ENCODE data around the gene ZNF296.

The ZNF296 gene

DNA sequence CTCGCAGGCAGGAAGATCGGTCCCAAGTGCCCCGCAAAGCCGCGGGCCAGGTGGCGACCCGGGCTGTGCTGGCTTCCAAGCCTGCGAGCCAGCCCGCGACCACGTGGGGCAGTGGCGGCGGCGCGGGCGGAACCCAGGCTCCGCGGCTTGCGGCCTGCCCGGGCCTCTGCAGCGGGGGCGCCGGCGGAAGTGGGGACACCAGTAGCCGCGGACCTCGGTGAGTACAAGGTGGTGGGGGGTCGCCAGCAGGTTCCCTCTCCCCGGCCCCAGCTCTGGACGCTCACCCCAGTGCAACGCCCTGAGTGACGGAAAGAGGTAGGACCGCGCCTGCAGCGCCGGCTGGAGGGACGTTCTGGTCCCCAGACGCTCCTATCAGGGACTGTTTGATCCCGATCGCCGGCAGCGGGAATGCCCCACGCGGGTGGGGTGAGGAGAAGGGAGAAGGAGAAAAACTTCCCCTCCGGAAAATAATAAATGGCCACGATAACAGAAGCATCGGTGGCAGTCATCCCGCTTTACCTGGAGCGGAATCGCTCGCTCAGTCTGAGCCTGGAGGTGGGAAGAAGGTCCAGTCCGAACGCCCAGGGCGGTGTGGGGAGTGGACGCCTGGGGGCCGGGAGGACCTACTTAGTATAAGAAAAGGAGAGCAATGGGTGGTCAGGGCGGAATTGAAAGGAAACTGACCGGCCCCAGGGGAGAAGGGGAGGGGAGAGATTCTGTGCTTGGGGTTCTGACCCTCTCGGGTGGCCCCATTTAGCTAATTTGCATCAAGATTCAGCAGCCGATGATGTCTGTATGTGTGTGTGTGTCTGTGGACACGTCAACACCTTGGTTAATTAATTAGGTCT lies 3.0 kb upstream of the ZNF296 start, which contains the start of gene GEMIN7:
Gene GEMIN7, plus strand, starts transcription at position 198 of the 848 bp plus-strand sequence. CDS start 10,855 bp downstream, outside the sequence.
- peak; percentile 88 for DNase-seq

DNA sequence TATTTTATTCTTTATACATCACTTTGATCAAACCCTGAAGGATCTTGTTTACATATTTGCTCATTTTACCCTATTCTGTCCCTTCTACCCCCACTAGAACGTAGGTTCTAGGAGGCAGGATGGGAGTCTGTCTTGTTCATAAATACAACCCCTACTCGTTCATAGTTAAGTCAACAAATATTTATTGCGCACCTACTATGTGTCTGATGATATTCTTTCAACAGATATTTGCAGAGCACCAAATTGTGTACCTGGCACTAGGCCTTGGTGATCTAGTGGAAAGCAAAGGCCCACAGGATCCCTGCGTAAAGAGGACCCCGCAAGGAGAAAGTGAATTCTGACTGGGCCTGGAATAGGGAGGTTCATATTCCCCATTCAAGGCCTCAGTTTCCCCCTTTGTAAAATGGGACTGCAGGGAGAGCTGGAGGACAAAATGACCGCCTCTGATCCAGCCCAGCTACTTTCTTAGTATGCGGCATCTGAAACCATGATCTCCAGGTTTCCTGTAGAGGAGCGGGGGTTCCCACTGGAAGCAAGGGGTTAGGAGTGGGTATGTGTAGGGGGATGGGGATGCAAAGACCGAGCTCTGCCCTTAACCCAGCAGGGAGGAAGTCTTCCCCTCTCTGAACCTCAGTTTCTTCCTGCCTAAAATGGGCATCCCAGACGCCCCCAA lies 2.2 kb upstream of the ZNF296 start:
- no peak for DNase-seq

DNA sequence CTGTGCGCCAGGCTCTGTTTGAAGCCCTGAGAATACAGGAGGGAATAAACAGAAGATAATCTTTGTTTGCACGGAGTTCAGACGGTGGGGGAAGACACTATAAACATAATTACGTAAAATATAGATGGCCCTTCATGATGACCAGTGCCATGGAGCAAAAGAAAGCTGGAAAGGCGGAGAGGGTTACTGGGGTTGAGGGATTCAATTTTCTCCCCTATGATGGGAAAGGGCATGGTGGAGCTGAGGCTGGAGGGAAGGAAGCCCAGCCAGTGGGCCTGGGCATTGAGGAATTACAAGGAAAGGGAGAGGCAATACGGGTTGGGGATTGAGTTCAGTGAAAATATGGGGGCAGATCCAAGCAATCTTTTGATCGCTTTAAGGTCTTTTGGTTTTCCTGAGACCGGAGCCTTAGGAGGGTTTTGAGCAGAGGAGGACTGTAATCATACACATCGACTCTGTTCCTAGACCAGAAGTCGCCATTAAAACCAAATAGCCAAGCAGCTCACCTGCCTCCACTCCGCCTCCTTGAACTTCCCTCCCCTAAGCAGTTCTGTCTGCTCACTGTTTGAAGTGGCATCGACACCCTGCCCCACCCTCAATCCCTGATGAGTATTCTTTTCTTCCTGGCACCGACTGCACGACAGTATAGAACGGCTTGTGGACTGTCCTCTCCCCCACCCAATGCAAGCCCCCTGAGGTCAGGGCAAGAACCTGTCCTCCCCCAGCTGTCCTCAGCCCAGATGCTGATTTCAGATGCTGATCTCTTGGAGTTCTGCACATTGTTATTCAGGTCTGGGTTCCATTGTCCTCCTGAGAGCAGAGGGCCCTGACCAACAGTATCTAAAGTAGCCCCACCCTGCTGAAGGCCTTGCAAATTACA lies 813 bp upstream of the ZNF296 start:
- DNase-seq: peak; percentile 43

DNA sequence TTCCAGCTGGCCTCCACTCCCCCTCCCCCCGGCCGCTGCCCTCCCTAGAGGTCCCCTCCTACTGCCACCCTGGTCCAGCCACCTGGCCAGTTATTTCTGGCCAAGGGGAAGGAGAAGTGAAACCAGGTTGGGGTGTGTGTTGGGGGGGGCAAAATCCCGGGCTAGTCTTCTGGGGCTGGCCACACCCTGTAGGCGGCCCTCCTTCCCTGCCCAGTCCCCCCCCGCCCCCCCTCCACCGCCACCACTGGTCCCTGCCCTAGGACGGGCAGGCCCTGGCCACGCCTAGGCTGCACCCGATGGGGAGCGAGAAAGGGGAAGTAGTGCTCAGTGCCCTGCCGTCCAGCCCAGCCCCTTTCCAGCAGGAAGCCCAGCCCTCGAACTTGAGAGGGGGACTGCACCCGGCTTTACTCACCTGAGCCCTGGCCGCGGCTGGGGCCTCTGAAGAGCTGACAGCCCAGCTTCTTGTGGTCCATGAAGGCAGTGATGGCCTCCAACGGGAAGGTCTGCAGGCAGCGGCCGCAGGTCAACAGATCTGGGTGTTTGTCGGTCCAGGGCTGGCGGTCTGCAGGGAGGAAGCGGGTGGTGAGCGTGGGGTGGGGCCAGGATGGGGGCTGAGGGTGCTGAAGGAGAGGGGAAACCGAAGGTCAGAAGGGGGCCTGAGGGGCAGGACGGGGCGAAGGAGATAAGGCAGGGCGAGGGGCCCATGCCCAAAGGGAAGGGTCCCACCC lies 813 bp downstream of the ZNF296 start:
- peak; percentile 78 for DNase-seq

DNA sequence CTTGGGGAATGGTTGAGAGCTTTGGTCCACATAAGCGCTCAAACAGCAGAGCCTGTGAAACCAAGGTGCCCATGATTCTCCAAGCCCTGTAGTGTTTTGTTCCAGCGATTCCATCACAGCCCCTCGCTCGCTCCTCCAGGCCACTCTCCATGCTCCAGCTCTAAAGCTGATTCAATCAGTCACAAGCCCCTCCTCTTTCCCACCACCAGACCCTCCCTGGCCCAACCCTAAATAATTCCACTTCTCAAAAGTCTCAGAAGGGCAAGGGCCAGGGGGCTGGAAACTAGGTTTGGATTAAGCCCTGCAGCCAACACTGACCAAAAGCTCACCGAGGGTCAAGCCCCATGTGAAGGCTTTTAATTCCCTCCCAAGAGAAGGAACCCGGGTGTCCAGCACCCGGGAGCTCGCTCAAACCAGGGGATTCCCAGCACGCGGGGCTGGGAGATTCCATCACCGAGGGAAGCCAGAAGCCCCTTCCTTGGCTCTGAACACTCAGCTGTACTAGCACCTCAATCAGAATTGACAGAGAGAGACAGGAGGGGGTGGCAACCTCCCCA lies 1.5 kb downstream of the ZNF296 start:
- peak; percentile 47 for DNase-seq

DNA sequence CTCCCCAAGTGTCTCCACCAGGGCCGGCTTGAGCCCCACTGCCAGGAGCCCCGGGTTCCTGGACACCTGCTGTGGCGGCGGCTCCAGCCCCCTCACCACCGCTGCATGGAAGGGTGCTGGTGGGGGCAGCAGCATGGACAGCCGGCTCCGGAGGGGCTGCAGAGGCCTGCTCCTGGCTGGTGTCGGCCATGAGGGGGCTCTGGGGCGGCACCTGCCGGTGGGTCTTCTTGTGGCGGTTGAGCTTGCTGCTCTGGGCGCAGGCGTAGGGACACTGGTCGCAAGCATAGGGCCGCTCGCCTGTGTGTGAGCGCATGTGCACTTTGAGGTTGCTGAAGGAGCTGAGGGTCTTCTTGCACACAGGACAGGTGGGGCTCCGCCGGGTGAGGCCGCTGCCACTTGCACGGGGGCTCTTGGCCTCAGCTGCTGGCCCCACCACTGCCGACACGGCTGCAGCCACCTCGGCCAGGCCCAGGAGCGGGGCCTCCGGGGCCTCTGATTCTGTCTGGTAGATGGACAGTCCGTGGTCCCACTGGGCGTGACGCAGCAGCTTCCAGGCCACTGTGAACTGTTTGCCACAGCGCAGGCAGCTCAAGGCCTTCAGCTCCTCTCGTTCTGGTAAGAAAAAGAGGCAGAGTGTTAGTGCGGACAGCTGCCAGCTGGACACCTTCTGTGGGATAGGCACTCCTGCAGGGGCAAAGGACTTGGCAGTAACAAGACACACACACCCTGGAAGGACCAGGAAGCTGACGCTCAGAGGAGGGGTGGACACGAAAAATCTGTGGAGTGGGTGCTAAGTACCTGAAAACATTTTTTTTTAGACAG lies 4.1 kb downstream of the ZNF296 start:
- no peak for DNase-seq

DNA sequence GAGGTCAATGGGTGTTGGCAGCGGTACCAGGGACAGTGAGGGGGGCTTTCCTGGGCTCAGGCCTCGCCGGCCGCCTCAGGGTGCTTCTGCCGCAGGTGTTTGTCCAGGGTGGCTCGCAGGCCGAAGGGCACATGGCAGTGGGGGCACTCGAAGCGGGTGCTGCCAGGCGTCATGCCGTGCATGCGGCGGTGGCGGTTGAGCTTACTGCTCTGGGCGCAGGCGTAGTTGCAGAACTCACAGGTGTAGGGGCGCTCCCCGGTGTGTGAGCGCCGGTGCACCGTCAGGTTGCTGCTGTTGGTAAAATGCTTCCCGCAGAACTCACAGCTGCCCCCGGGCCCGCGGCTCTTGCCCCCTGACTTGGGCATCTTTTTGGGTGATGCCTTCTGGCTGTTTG lies 4.7 kb downstream of the ZNF296 start:
- DNase-seq: no peak

DNA sequence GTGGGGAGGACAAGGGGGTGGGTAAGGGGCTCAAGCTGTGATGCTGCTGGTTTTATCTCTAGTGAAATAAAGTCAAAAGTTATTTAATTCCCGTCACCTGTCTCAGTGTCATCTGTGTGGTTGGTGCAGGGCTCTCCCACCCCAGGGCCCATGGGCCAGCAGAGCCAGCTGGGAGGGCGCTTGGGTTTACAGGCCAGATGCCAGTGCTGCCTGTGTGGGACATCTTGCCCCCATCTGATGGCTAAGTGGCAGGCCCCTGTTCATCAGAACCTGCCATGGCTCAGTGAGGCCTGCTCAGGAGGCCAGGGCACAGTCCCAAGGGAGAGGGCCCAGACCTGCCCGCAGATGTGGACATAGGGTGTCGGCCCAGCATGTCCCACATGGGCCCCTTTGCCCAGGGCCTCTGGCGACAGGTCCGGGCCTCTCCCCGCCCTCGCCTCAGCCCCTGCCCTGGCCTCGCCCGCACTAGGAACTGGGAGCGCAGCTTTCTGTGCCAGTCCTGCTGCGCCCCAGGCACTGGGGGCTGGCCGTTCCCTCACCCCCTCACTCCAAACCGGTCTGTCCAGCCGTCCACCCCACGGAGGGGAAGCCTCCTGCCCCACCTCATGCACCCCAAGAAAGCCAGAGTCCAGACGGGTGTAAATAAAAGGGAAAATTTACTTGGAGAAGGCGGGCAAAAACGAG lies 5.3 kb downstream of the ZNF296 start:
- no peak for DNase-seq

DNA sequence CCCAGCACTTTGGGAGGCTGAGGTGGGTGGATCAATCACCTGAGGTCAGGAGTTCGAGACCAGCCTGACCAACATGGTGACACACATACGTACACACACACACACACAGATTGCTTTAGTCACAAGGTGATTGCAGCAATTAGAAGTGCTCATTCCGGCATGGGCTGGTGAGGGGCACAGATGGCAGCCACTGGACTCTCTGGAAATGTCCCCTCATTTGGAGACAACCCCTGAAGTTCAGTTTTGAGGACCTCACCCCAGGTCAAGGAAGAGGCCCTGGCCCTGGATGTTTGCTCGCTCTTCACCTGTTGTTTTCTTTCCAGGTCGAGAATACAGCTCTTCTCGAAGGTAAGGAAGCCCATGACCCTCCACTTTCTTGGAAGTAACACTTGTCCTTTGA lies 6.1 kb downstream of the ZNF296 start:
- DNase-seq: no peak

DNA sequence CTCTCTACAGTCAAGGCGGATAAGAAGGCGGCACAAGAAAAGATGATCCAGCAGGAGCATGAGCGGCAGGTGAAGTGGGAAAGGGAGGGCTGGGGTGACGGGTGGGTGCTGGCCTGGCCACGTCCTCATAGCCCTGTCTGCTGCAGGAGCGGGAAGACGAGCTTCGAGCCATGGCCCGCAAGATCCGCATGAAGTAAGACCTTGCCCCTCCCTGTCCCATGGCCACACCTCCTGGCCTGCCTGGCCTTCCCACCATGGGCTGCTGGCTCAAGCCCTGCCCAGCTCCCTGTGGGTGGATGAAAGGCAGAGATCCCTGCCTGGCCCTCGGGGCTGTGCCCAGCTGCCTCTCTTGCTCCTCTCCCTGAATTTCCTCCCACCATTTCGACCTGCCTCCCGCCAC lies 7.2 kb downstream of the ZNF296 start:
- DNase-seq: peak; percentile 39

DNA sequence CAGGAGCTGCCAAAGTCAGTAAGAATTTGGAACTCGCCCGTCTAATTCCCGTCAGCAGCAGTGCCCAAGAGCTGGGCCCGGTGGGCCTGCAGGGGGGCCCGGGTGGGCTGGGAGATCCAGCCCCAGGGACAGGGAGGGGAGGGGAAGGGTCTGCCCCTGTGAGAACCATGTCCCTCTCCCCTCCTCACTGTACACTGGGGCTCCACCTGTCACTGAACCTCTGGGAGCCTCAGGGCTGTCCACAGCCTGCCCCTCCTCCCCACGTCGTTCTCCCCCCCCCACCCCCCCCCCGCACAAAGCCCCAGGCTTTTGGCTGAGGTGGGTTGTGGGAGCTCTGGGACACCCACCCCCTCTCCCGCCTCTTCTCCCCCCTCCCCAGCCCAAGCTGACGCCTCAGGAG lies 8.2 kb downstream of the ZNF296 start:
- DNase-seq: no peak

DNA sequence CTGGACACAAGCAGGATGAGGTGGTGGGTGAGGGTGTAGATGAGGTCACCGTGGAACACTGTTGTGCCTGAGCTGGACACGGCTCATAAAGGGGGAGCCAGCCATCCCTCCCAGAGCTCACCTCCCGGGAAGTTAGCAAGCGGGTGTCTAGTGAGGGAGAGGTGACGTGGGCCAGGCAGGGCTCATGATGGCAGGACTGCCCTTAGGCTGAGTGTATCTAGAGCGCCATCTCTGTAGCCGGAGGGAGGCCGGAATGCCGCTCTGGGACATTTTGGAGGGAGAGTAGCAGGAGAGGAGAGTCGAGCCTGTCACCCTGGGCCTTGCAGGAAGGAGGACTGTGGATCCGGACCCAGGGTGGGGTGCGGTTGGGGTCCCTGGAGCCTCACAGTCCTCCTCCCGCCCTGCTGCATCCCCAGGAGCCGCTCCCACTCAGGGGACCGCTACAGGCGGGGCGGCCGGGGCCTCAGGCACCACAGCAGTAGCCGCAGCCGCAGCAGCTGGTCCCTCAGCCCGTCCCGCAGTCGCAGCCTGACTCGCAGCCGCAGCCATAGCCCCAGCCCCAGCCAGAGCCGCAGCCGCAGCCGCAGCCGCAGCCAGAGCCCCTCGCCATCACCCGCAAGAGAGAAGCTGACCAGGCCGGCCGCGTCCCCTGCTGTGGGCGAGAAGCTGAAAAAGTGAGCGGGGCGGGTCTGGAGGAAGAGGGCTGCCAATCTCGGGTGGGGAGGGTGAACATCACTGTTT lies 9.2 kb downstream of the ZNF296 start:
- DNase-seq: no peak

DNA sequence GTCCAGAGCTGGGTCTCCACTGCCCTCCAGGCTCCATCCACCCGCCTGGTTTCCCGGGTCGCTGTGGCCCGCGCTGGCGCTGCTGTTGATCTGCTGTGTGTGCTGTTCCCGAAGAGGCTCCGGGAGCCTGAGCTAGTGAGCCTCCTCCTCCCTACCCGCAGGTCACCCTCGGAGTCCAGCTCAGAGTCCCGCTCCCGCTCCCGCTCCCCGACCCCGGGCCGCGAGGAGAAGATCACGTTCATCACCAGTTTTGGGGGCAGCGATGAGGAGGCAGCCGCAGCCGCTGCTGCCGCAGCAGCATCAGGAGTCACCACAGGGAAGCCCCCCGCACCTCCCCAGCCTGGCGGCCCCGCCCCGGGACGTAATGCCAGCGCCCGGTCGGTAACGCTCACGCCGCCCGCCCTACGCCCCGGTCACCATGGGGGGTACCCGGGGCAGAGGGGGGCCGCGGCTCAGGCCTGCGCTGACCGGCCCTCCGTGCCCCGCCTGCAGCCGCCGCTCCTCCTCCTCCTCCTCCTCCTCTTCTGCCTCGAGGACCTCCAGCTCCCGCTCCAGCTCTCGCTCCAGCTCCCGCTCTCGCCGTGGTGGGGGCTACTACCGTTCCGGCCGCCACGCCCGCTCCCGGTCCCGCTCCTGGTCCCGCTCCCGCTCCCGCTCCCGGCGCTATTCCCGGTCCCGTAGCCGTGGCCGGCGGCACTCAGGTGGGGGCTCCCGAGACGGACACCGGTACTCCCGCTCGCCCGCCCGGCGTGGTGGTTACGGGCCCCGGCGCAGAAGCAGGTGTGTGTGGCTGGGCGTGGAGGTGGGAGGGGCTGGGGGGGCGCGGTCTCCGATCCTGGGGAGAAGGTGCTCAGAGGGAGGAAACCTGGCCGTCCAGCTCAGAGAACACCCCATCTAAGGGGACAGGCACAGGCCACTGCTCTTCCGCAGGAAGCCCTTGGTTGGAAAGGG lies 12.2 kb downstream of the ZNF296 start:
- DNase-seq: no peak

DNA sequence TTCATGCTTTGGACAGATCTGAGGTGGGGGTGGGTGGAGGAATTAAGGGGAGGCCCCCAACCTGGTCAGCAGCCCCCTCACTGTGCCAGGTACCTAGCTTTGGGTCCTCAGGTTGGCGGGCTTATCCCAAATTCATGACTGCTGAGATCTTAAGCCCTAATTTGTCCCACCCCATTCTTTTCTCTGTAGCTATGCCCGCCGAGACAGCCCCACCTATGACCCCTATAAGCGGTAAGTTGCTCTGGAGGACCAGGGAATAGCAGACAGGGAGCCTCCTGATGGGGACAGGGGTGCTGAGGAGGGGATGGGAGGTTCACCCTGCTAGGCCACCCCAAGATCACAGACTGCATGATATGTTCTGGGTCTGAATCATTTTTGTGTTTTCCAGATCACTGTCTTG lies 14.3 kb downstream of the ZNF296 start:
- no peak for DNase-seq

DNA sequence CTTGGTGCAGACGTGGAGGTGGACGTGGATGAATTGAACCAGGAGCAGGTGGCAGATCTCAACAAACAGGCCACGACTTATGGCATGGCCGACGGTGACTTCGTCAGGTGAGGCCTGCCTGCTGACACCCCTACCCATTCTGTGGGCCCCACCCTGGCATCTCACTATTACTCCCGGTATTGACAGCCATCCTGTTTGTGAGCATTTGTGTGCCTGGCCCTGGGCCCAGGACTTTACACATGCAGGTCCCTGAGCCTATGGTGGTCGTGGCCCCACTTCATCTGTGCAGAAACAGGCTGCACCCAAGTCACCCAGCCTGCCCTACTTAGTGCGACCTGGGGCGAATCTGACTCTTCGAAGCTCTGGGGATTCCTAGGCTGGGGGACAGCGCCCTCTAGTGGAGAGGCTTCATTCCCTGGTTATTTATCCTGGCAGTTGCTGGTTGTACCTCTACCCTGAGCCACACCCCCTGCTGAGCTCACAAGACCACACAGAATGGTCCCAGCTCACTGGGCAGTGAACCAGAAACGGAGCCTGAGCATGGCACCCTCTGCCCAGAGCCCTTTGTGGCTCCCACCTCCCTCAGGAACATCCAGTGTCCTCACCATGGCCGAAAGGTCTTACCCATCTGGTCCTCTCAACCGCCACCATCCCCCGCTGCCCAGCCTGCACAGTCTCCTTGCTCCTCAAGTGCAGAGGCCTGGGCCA lies 16.9 kb downstream of the ZNF296 start:
- DNase-seq: peak; percentile 90

DNA sequence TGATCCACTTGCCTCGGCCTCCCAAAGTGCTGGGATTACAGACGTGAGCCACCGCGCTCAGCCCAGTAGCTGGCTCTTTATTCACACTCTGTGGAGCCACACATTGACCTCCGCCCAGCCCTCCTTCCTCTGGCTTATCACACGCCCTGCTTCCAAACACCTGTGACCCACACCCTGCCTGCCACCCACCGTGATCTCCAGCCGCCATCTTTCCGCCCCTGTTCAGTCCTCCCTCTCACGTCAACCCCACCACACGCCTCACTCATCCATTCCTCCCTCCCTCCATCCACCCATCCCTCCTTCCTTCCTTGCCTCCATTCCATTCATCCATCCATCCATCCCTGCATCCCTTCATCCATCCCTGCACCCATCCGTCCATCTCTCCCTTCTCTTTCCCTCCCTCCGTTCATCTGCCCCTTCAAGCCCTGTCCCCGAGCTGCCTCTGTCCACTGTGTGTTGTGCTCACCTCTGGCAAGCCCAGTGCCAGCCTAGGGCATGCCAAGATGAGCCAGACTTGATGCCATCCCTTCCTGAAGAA lies 17.6 kb downstream of the ZNF296 start:
- no peak for DNase-seq

DNA sequence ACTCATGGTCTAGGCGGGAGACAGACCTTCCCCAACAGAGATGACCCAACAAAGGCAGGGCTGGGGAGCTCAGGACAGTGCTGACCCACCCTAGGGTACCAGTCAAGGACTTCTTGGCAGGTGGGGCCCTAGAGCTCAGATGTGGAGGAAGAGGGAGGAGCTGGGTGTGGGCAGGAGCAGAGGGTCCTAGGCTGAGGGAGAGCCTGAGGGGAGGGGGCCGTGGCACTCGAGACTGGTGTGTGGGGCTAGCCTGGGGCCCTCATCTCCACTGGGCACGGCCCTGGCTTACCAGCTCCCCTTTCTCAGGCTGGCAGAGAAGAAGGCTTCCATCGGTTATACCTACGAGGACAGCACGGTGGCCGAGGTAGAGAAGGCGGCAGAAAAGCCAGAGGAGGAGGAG lies 18.8 kb downstream of the ZNF296 start:
- DNase-seq: no peak

DNA sequence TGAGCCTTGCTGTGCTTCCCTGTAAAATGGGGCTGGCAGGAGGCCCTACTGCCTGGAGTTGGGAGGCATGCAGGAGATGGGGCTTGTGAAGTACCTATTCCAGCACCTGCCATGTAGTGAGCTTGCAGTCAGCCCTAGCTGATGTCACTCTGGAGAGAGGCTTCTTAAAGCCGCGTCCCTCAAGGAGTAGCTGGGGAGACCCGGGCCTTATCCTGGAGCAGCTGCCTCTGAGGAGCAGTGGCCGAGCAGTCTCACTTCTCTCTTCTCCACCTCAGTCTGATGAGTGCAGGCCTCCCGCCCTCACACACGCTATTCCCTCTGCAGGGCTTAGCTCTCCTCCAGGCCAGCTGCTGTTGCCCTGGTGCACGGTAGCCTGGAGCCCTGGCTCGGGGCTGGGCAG lies 19.4 kb downstream of the ZNF296 start:
- DNase-seq: no peak
